Globus pallidus (tissue), 1 donor: ENCODE results near the gene TCEA3.

Experiments used
- DNase-seq: peaks from one replicate; pipeline ENCODE4 v3.0.0-alpha.2; 2015; ENCODE audit warnings: low spot score

TCEA3 gene

GRCh38 chr1:23424293-23425192 lies at the start of gene TCEA3:
TSS of gene TCEA3 (minus strand) at chr1:23424748. CDS start at chr1:23424633, 115 bp downstream.
- no peak for DNase-seq

GRCh38 chr1:23473037-23473800 lies 48.7 kb upstream of the TCEA3 start:
- no peak for DNase-seq

- no peak for DNase-seq
Observed at GRCh38 chr1:23472351-23473036, 47.9 kb upstream of the TCEA3 start.

- DNase-seq: no peak
Observed at GRCh38 chr1:23471473-23472075, 47.0 kb upstream of the TCEA3 start.

- DNase-seq: peak; percentile 20
Observed at GRCh38 chr1:23470282-23471070, 45.9 kb upstream of the TCEA3 start.

GRCh38 chr1:23469372-23469982 lies 44.9 kb upstream of the TCEA3 start:
- no peak for DNase-seq

GRCh38 chr1:23466423-23466989 lies 42.0 kb upstream of the TCEA3 start:
- DNase-seq: peak; percentile 88

- DNase-seq: no peak
Observed at GRCh38 chr1:23463286-23463685, 38.7 kb upstream of the TCEA3 start.

GRCh38 chr1:23462766-23463165 lies 38.2 kb upstream of the TCEA3 start:
- DNase-seq: no peak

GRCh38 chr1:23461050-23461449 lies 36.5 kb upstream of the TCEA3 start:
- DNase-seq: no peak

GRCh38 chr1:23460519-23460918 lies 36.0 kb upstream of the TCEA3 start:
- DNase-seq: no peak

GRCh38 chr1:23459338-23459757 lies 34.8 kb upstream of the TCEA3 start:
- DNase-seq: no peak

GRCh38 chr1:23456226-23456625 lies 31.7 kb upstream of the TCEA3 start:
- no peak for DNase-seq

GRCh38 chr1:23453455-23454000 lies 29.0 kb upstream of the TCEA3 start:
- DNase-seq: no peak

- DNase-seq: no peak
Observed at GRCh38 chr1:23452011-23452411, 27.5 kb upstream of the TCEA3 start.

- DNase-seq: no peak
Observed at GRCh38 chr1:23451441-23451840, 26.9 kb upstream of the TCEA3 start.

GRCh38 chr1:23450894-23451293 lies 26.3 kb upstream of the TCEA3 start:
- DNase-seq: no peak

GRCh38 chr1:23449958-23450357 lies 25.4 kb upstream of the TCEA3 start:
- no peak for DNase-seq

GRCh38 chr1:23449306-23449705 lies 24.8 kb upstream of the TCEA3 start:
- DNase-seq: no peak

GRCh38 chr1:23448846-23449245 lies 24.3 kb upstream of the TCEA3 start:
- no peak for DNase-seq
